ENCODE data around the gene CACNA2D1.

CACNA2D1 gene

DNA sequence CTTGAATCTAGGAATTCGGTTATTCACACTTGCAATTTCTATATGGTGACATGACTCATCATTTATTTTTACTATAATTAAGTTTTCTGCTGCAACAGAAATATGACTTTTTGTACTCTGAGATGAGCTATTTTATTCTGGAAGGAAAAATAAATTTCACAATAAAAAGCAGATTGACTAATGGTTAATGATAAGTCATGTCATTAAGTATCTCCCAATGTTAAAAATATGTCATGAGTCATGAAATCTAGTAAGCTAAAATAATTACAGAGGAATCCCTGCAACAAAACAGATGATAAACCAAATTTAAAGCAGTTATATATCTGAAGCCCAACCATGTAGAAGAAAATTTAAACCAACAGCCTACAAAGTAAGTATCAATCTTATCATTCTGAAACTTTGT lies 149.2 kb downstream of the CACNA2D1 start:
- no peaks in the 10 kb centered on the region for H3K27me3 ChIP-seq
- TF ChIP-seq, protein P1, sequence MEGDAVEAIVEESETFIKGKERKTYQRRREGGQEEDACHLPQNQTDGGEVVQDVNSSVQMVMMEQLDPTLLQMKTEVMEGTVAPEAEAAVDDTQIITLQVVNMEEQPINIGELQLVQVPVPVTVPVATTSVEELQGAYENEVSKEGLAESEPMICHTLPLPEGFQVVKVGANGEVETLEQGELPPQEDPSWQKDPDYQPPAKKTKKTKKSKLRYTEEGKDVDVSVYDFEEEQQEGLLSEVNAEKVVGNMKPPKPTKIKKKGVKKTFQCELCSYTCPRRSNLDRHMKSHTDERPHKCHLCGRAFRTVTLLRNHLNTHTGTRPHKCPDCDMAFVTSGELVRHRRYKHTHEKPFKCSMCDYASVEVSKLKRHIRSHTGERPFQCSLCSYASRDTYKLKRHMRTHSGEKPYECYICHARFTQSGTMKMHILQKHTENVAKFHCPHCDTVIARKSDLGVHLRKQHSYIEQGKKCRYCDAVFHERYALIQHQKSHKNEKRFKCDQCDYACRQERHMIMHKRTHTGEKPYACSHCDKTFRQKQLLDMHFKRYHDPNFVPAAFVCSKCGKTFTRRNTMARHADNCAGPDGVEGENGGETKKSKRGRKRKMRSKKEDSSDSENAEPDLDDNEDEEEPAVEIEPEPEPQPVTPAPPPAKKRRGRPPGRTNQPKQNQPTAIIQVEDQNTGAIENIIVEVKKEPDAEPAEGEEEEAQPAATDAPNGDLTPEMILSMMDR (IDR thresholded peaks at IDR 0.05; ENCODE audit: low read depth, low read length), result no peak
- H3K4me1 ChIP-seq, result peaks cover 13% of the 10 kb centered on the region
- H3K9me3 ChIP-seq, result no peaks in the 10 kb centered on the region
- no peak overlapping the region for H3K4me3 ChIP-seq (ENCODE audit: low read depth, low read length)
- DNase-seq, result no peak
- H3K36me3 ChIP-seq, result no peaks in the 10 kb centered on the region

DNA sequence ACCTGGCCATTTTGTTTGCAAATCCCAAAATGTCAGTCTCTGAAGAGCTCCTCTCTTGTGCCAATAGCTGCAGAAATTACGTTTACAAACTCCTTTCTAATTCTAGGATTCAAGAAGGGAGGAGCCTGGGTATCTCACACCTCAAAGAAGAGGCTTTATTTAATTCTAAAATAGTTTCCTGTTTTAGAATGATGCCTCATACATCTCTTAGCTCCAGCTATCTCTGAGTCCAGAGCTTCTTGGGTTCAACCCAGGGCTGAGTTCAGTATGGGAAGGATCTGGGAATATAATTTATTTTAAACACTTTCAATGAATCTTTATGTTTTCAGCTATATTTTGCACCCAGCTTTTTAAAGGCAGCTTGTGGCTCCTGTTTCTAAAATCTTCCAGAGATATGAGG lies 150.1 kb downstream of the CACNA2D1 start:
- H3K4me1 ChIP-seq, result peaks cover 23% of the 10 kb centered on the region

DNA sequence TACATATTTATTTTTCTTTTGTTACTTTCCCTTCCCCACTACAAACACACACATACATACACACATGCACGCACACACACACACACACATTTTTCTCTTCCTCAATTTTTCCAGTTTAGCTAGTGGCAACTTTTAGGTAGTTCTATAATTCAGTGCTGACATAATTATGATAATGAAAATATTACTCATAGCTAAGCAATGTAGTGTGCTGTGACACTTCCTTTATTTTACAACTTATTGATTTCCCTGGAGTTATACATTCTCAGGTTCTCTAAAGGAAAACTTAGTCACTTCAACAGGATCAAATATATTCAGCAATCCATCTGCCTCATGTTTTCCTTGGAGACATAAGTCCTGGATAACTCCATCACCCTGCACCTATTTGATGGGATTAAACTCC lies 151.6 kb downstream of the CACNA2D1 start:
- Histone ChIP-seq H3K4me3 (ENCODE audit: low read depth, low read length) (no peak overlapping the region), H3K27me3 (no peaks in the 10 kb centered on the region), H3K36me3 (no peaks in the 10 kb centered on the region), H3K4me1 (peaks cover 32% of the 10 kb centered on the region), H3K9me3 (no peaks in the 10 kb centered on the region)
- TF ChIP-seq, protein P1 (IDR thresholded peaks at IDR 0.05; ENCODE audit: low read depth, low read length), result no peak
- DNase-seq, result no peak

More for the DNA sequence above, 150.1 kb downstream of the CACNA2D1 start:
- H3K9me3 ChIP-seq, result no peaks in the 10 kb centered on the region
- no peak overlapping the region for H3K4me3 ChIP-seq (ENCODE audit: low read depth, low read length)
- H3K27me3 ChIP-seq, result no peaks in the 10 kb centered on the region
- no peak for DNase-seq
- TF ChIP-seq, protein P1 (IDR thresholded peaks at IDR 0.05; ENCODE audit: low read depth, low read length), result no peak
- no peaks in the 10 kb centered on the region for H3K36me3 ChIP-seq

DNA sequence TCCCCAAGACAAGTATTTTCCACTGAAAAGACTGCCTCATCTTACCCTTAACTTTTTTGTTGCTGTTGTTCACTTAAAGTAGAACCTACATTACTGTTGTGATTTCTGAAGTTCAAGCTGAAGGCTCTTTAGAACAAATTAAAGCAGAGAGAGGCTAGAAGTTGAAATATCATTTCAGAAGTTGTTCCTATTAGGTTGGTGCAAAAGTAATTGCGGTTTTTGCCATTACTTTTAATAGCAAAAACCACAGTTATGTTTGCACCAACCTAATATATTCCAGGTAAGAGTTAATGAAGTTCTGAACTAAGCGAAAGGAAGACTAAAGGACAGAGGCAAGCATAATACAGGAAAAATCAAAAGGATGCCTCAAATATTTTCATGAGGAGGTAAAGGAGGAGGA lies 153.7 kb downstream of the CACNA2D1 start:
- Histone ChIP-seq H3K27me3 (no peaks in the 10 kb centered on the region), H3K4me3 (ENCODE audit: low read depth, low read length) (no peak overlapping the region), H3K36me3 (no peaks in the 10 kb centered on the region), H3K4me1 (peaks cover 43% of the 10 kb centered on the region), H3K9me3 (no peaks in the 10 kb centered on the region)
- DNase-seq, result no peak
- TF ChIP-seq, protein P1 (IDR thresholded peaks at IDR 0.05; ENCODE audit: low read depth, low read length), result no peak

DNA sequence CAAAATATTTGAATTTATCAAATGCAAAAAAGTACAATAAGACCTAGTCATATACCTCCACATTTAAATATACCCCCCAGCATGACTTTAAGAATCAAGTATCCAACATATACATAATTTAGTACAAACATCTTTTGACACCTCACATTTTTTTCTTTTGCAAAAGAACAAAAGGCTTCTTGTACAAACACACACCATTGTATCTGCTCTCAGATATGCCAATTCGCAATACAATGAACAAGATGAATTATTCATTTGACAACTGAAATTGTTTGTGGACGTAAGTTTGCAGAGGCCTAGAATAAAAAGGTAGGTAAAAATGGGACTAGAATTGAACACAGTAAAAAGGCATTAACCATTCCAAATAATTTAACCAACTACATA lies 154.4 kb downstream of the CACNA2D1 start:
- no peak for DNase-seq

DNA sequence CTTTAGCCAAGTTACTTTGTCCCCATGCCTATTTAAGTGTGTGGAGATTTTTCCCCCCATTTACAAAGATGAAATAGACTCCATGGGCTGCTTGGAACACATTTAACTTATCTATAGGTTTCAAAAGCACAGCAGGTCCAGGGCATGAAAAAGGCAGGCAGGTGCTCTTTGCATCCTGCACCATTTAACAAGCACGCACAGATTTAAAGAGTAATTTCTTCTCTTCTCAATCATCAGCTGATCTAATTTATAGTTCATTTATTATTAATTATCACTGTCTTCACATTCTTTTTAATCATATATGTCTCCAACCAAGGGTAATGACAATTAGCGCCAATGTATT lies 156.8 kb downstream of the CACNA2D1 start:
- H3K27me3 ChIP-seq, result no peaks in the 10 kb centered on the region
- H3K9me3 ChIP-seq, result no peaks in the 10 kb centered on the region
- H3K4me3 ChIP-seq (ENCODE audit: low read depth, low read length), result no peak overlapping the region
- DNase-seq, result no peak
- no peaks in the 10 kb centered on the region for H3K36me3 ChIP-seq
- TF ChIP-seq, protein P1 (IDR thresholded peaks at IDR 0.05; ENCODE audit: low read depth, low read length), result no peak
- peaks cover 32% of the 10 kb centered on the region for H3K4me1 ChIP-seq

More for the DNA sequence above, 154.4 kb downstream of the CACNA2D1 start:
- Histone ChIP-seq H3K36me3 (no peaks in the 10 kb centered on the region), H3K27me3 (no peaks in the 10 kb centered on the region), H3K4me1 (peaks cover 40% of the 10 kb centered on the region), H3K4me3 (ENCODE audit: low read depth, low read length) (no peak overlapping the region), H3K9me3 (no peaks in the 10 kb centered on the region)
- TF ChIP-seq, protein P1 (IDR thresholded peaks at IDR 0.05; ENCODE audit: low read depth, low read length), result no peak
